ENCODE measurements around the gene C5orf24.
A peak's percentile ranks its signal among the peaks of the same experiment; 100 is the strongest.
"Not testable (repeated sequence)": the region's sequence is repeated elsewhere in the genome, so short reads cannot be mapped to it uniquely, and the experiment has no call there.

Gene C5orf24

GRCh38 chr5:134878403-134878802, 32.6 kb downstream of the C5orf24 start:
- no peaks in the 10 kb centered on the region for H3K9me3 Mint-ChIP-seq
- peaks cover 30% of the 10 kb centered on the region for H3K36me3 Mint-ChIP-seq (ENCODE audit: low read depth)
- H3K27ac Mint-ChIP-seq: no peak overlapping the region
- peaks cover 39% of the 10 kb centered on the region for H3K4me1 Mint-ChIP-seq (ENCODE audit: low read depth)
- DNase-seq (ENCODE audit: low spot score): no peak
- H3K27me3 Mint-ChIP-seq (ENCODE audit: low read depth): no peaks in the 10 kb centered on the region
- no peak overlapping the region for H3K4me3 Mint-ChIP-seq

- H3K36me3 Mint-ChIP-seq (ENCODE audit: low read depth): peaks cover 30% of the 10 kb centered on the region
- H3K9me3 Mint-ChIP-seq: no peaks in the 10 kb centered on the region
- H3K4me1 Mint-ChIP-seq (ENCODE audit: low read depth): peaks cover 37% of the 10 kb centered on the region
- H3K27me3 Mint-ChIP-seq (ENCODE audit: low read depth): no peaks in the 10 kb centered on the region
- no peak overlapping the region for H3K27ac Mint-ChIP-seq
- no peak for DNase-seq (ENCODE audit: low spot score)
- H3K4me3 Mint-ChIP-seq: no peak overlapping the region
Measured at GRCh38 chr5:134879456-134879855, 33.7 kb downstream of the C5orf24 start.

GRCh38 chr5:134880937-134881336, 35.2 kb downstream of the C5orf24 start:
- not testable (repeated sequence) for H3K9me3 Mint-ChIP-seq, H3K4me3 Mint-ChIP-seq

GRCh38 chr5:134881711-134882110, 35.9 kb downstream of the C5orf24 start:
- not testable (repeated sequence) for H3K9me3 Mint-ChIP-seq; DNase-seq (ENCODE audit: low spot score); H3K27me3 Mint-ChIP-seq (ENCODE audit: low read depth); H3K4me3 Mint-ChIP-seq; H3K27ac Mint-ChIP-seq
- peaks cover 22% of the 10 kb centered on the region for H3K4me1 Mint-ChIP-seq (ENCODE audit: low read depth)
- peaks cover 20% of the 10 kb centered on the region for H3K36me3 Mint-ChIP-seq (ENCODE audit: low read depth)

More at GRCh38 chr5:134880937-134881336, 35.2 kb downstream of the C5orf24 start:
- H3K27ac Mint-ChIP-seq; H3K27me3 Mint-ChIP-seq (ENCODE audit: low read depth); DNase-seq (ENCODE audit: low spot score): not testable (repeated sequence)
- Mint-ChIP-seq H3K4me1 (ENCODE audit: low read depth) (peaks cover 30% of the 10 kb centered on the region), H3K36me3 (ENCODE audit: low read depth) (peaks cover 26% of the 10 kb centered on the region)

GRCh38 chr5:134887593-134888159, 41.9 kb downstream of the C5orf24 start:
- Mint-ChIP-seq H3K9me3 (no peaks in the 10 kb centered on the region), H3K27me3 (ENCODE audit: low read depth) (no peaks in the 10 kb centered on the region), H3K36me3 (ENCODE audit: low read depth) (peaks cover 35% of the 10 kb centered on the region), H3K27ac (no peak overlapping the region), H3K4me3 (no peak overlapping the region), H3K4me1 (ENCODE audit: low read depth) (peaks cover 6% of the 10 kb centered on the region)
- DNase-seq (ENCODE audit: low spot score): no peak

- H3K27me3 Mint-ChIP-seq (ENCODE audit: low read depth): no peaks in the 10 kb centered on the region
- no peak overlapping the region for H3K27ac Mint-ChIP-seq
- peaks cover 44% of the 10 kb centered on the region for H3K36me3 Mint-ChIP-seq (ENCODE audit: low read depth)
- H3K4me1 Mint-ChIP-seq (ENCODE audit: low read depth): peaks cover 7% of the 10 kb centered on the region
- no peak for DNase-seq (ENCODE audit: low spot score)
- H3K9me3 Mint-ChIP-seq: no peaks in the 10 kb centered on the region
- H3K4me3 Mint-ChIP-seq: no peak overlapping the region
Measured at GRCh38 chr5:134889335-134889734, 43.6 kb downstream of the C5orf24 start.

GRCh38 chr5:134891473-134891872, 45.7 kb downstream of the C5orf24 start:
- peaks cover 7% of the 10 kb centered on the region for H3K4me1 Mint-ChIP-seq (ENCODE audit: low read depth)
- no peak for DNase-seq (ENCODE audit: low spot score)
- H3K36me3 Mint-ChIP-seq (ENCODE audit: low read depth): peaks cover 53% of the 10 kb centered on the region
- no peaks in the 10 kb centered on the region for H3K9me3 Mint-ChIP-seq
- H3K27me3 Mint-ChIP-seq (ENCODE audit: low read depth): no peaks in the 10 kb centered on the region
- no peak overlapping the region for H3K4me3 Mint-ChIP-seq
- H3K27ac Mint-ChIP-seq: no peak overlapping the region

GRCh38 chr5:134892282-134892681, 46.5 kb downstream of the C5orf24 start:
- Mint-ChIP-seq H3K4me1 (ENCODE audit: low read depth) (peaks cover 7% of the 10 kb centered on the region), H3K36me3 (ENCODE audit: low read depth) (peaks cover 53% of the 10 kb centered on the region), H3K9me3 (no peaks in the 10 kb centered on the region), H3K4me3 (no peak overlapping the region), H3K27me3 (ENCODE audit: low read depth) (no peaks in the 10 kb centered on the region), H3K27ac (no peak overlapping the region)
- DNase-seq (ENCODE audit: low spot score): no peak

GRCh38 chr5:134892926-134893325, 47.2 kb downstream of the C5orf24 start:
- Mint-ChIP-seq H3K9me3 (no peaks in the 10 kb centered on the region), H3K27ac (no peak overlapping the region), H3K36me3 (ENCODE audit: low read depth) (peaks cover 48% of the 10 kb centered on the region), H3K4me1 (ENCODE audit: low read depth) (peaks cover 7% of the 10 kb centered on the region), H3K4me3 (no peak overlapping the region), H3K27me3 (ENCODE audit: low read depth) (no peaks in the 10 kb centered on the region)
- no peak for DNase-seq (ENCODE audit: low spot score)

GRCh38 chr5:134893748-134894505, 48.2 kb downstream of the C5orf24 start:
- no peak overlapping the region for H3K4me3 Mint-ChIP-seq

GRCh38 chr5:134902071-134902801, 56.5 kb downstream of the C5orf24 start:
- H3K4me3 Mint-ChIP-seq: peak overlapping the region; percentile 58
- peak overlapping the region; percentile 77 for H3K27ac Mint-ChIP-seq

More at GRCh38 chr5:134893748-134894505, 48.2 kb downstream of the C5orf24 start:
- H3K27me3 Mint-ChIP-seq (ENCODE audit: low read depth): no peaks in the 10 kb centered on the region
- H3K27ac Mint-ChIP-seq: no peak overlapping the region
- DNase-seq (ENCODE audit: low spot score): no peak
- peaks cover 7% of the 10 kb centered on the region for H3K4me1 Mint-ChIP-seq (ENCODE audit: low read depth)
- H3K9me3 Mint-ChIP-seq: no peaks in the 10 kb centered on the region
- peaks cover 50% of the 10 kb centered on the region for H3K36me3 Mint-ChIP-seq (ENCODE audit: low read depth)

GRCh38 chr5:134904610-134905245, 59.0 kb downstream of the C5orf24 start, which contains the start of gene PCBD2:
Gene PCBD2, plus strand, starts transcription at chr5:134905131. Its CDS starts 9 bp downstream, at chr5:134905140.
- H3K9me3 Mint-ChIP-seq: no peaks in the 10 kb centered on the region
- H3K36me3 Mint-ChIP-seq (ENCODE audit: low read depth): peaks cover 19% of the 10 kb centered on the region
- no peaks in the 10 kb centered on the region for H3K27me3 Mint-ChIP-seq (ENCODE audit: low read depth)
- DNase-seq (ENCODE audit: low spot score): peak; percentile 95
- H3K4me1 Mint-ChIP-seq (ENCODE audit: low read depth): peaks cover 12% of the 10 kb centered on the region
- peak within 1 kb of the TSS; percentile 98 for H3K27ac Mint-ChIP-seq
- H3K4me3 Mint-ChIP-seq: peak within 1 kb of the TSS; percentile 97

More at GRCh38 chr5:134902071-134902801, 56.5 kb downstream of the C5orf24 start:
- H3K9me3 Mint-ChIP-seq: no peaks in the 10 kb centered on the region
- H3K27me3 Mint-ChIP-seq (ENCODE audit: low read depth): no peaks in the 10 kb centered on the region
- H3K4me1 Mint-ChIP-seq (ENCODE audit: low read depth): peaks cover 12% of the 10 kb centered on the region
- peaks cover 27% of the 10 kb centered on the region for H3K36me3 Mint-ChIP-seq (ENCODE audit: low read depth)
- DNase-seq (ENCODE audit: low spot score): no peak

- Mint-ChIP-seq H3K4me3 (peak overlapping the region; percentile 97), H3K27ac (peak overlapping the region; percentile 98), H3K4me1 (ENCODE audit: low read depth) (peaks cover 12% of the 10 kb centered on the region), H3K27me3 (ENCODE audit: low read depth) (no peaks in the 10 kb centered on the region), H3K36me3 (ENCODE audit: low read depth) (peaks cover 19% of the 10 kb centered on the region), H3K9me3 (no peaks in the 10 kb centered on the region)
- DNase-seq (ENCODE audit: low spot score): no peak
Measured at GRCh38 chr5:134905246-134905996, 59.7 kb downstream of the C5orf24 start.

All from T-helper 2 cell treated with Interferon-gamma antibody and Interleukin-4, amounts not matched to agents 5 μg/mL and 100 μg/mL, for 36 hours (primary cell).